NCI-H2171 treated with DMSO at 0.1 percent for 48 hours (cell line): ENCODE results near the gene ZNRF4.
"Not testable (repeated sequence)": the region's sequence is repeated elsewhere in the genome, so short reads cannot be mapped to it uniquely, and the experiment has no call there.

Source experiments
- DNase-seq: peaks from one replicate; lab custom pipeline; 2025; lab: John Stamatoyannopoulos, UW

Gene ZNRF4

GRCh38 chr19:5455367-5456129 is at the start of gene ZNRF4:
Gene ZNRF4 (plus strand): TSS chr19:5455417. CDS start chr19:5455492, 75 bp downstream.
- no peak for DNase-seq

- not testable (repeated sequence) for DNase-seq
These were observed 49.0 kb upstream of the ZNRF4 start for GRCh38 chr19:5406198-5406597.

- DNase-seq = no peak
These were observed 48.4 kb upstream of the ZNRF4 start for GRCh38 chr19:5406816-5407215.

- DNase-seq = peak; percentile 40
These were observed 47.9 kb upstream of the ZNRF4 start for GRCh38 chr19:5407356-5407755.

- no peak for DNase-seq
These were observed 37.5 kb upstream of the ZNRF4 start for GRCh38 chr19:5417495-5418436.

GRCh38 chr19:5418677-5419076 is 36.5 kb upstream of the ZNRF4 start:
- no peak for DNase-seq

GRCh38 chr19:5420953-5421352 is 34.3 kb upstream of the ZNRF4 start:
- no peak for DNase-seq

- DNase-seq = no peak
These were observed 31.6 kb upstream of the ZNRF4 start for GRCh38 chr19:5423567-5424125.

GRCh38 chr19:5424192-5424973 is 30.8 kb upstream of the ZNRF4 start:
- DNase-seq = peak; percentile 17

- no peak for DNase-seq
These were observed 30.0 kb upstream of the ZNRF4 start for GRCh38 chr19:5425260-5425659.

GRCh38 chr19:5430237-5430636 is 25.0 kb upstream of the ZNRF4 start:
- DNase-seq = no peak

- no peak for DNase-seq
These were observed 22.5 kb upstream of the ZNRF4 start for GRCh38 chr19:5432687-5433086.

- no peak for DNase-seq
These were observed 20.8 kb upstream of the ZNRF4 start for GRCh38 chr19:5434351-5434917.

- DNase-seq = no peak
These were observed 20.1 kb upstream of the ZNRF4 start for GRCh38 chr19:5434970-5435641.

- DNase-seq = no peak
These were observed 19.6 kb upstream of the ZNRF4 start for GRCh38 chr19:5435642-5436017.

- DNase-seq = peak; percentile 89
These were observed 18.9 kb upstream of the ZNRF4 start for GRCh38 chr19:5436106-5436947.

- no peak for DNase-seq
These were observed 18.3 kb upstream of the ZNRF4 start for GRCh38 chr19:5436948-5437306.

- DNase-seq = not testable (repeated sequence)
These were observed 16.5 kb upstream of the ZNRF4 start for GRCh38 chr19:5438756-5439155.

- DNase-seq = no peak
These were observed 15.8 kb upstream of the ZNRF4 start for GRCh38 chr19:5439452-5439851.

GRCh38 chr19:5440299-5440698 is 14.9 kb upstream of the ZNRF4 start:
- DNase-seq = no peak
